GM12878 (cell line): ENCODE measurements around the gene DGKB.

ENCODE experiments used
- EZH2 ChIP-seq: IDR thresholded peaks from 2 replicates; pipeline ENCODE4 v1.6.1; 2012; ENCODE audit warnings: low read depth, mild to moderate bottlenecking, control low read depth, inconsistent platforms, low read length, borderline replicate concordance; ENCODE audit not compliant: control insufficient read depth
- HDAC2 ChIP-seq: fragments of 200-600 bp; sonication (generic); IDR thresholded peaks from 2 replicates; pipeline ENCODE4 v1.6.1; 2017
- MAX ChIP-seq: IDR thresholded peaks from 2 replicates; pipeline ENCODE4 v1.6.1; 2012; ENCODE audit warnings: low read depth, low read length, improper control_type of control experiment
- MXI1 ChIP-seq: fragments of 150-350 bp; IDR thresholded peaks from 2 replicates; pipeline ENCODE4 v1.6.1; 2011; ENCODE audit warnings: low read depth, mild to moderate bottlenecking, inconsistent platforms, low read length, improper control_type of control experiment
- NFIC ChIP-seq: IDR thresholded peaks from 2 replicates; pipeline ENCODE4 v1.6.1; 2012; ENCODE audit warnings: low read depth, mild to moderate bottlenecking, inconsistent platforms, low read length, moderate library complexity
- POLR2A ChIP-seq: IDR thresholded peaks from 2 replicates; pipeline ENCODE4 v1.6.1; 2011; ENCODE audit warnings: low read depth, mild to moderate bottlenecking, low read length
- TAF1 ChIP-seq: IDR thresholded peaks from 2 replicates; pipeline ENCODE4 v1.6.1; 2011; ENCODE audit warnings: mild to moderate bottlenecking, low read depth, low read length, borderline replicate concordance
- TCF12 ChIP-seq: IDR thresholded peaks from 2 replicates; pipeline ENCODE4 v1.6.1; 2011; ENCODE audit warnings: low read depth, mild to moderate bottlenecking, low read length
- TF ChIP-seq, protein P1 (sequence below), 3 experiments: IDR thresholded peaks in 2 of 3; conservative IDR thresholded peaks in 1 of 3; 2 replicates each; pipeline ENCODE4 v1.5.1; 2011; ENCODE audit warnings: low read depth in 3 of 3, low read length in 3 of 3, mild to moderate bottlenecking in 3 of 3, control low read depth in 2 of 3, moderate library complexity in 2 of 3, inconsistent platforms in 1 of 3, mixed read lengths in 1 of 3; ENCODE audit not compliant: control insufficient read depth in 2 of 3, insufficient read depth in 1 of 3; ENCODE audit errors: extremely low read depth in 1 of 3

GRCh38 chr7:14480281-14480680, 422.3 kb downstream of the DGKB start:
- no peak for TF ChIP-seq MAX
- TF ChIP-seq, protein P1, sequence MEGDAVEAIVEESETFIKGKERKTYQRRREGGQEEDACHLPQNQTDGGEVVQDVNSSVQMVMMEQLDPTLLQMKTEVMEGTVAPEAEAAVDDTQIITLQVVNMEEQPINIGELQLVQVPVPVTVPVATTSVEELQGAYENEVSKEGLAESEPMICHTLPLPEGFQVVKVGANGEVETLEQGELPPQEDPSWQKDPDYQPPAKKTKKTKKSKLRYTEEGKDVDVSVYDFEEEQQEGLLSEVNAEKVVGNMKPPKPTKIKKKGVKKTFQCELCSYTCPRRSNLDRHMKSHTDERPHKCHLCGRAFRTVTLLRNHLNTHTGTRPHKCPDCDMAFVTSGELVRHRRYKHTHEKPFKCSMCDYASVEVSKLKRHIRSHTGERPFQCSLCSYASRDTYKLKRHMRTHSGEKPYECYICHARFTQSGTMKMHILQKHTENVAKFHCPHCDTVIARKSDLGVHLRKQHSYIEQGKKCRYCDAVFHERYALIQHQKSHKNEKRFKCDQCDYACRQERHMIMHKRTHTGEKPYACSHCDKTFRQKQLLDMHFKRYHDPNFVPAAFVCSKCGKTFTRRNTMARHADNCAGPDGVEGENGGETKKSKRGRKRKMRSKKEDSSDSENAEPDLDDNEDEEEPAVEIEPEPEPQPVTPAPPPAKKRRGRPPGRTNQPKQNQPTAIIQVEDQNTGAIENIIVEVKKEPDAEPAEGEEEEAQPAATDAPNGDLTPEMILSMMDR (IDR thresholded peaks at IDR 0.05 in 2 of 3, conservative IDR thresholded peaks at IDR 0.05 in 1 of 3; ENCODE audit: control insufficient read depth in 2 of 3, extremely low read depth in 1 of 3, insufficient read depth in 1 of 3, low read depth in 3 of 3, low read length in 3 of 3): no peak
- no peak for TF ChIP-seq TAF1
- TF ChIP-seq EZH2: no peak
- TF ChIP-seq MXI1: no peak
- no peak for TF ChIP-seq TCF12
- TF ChIP-seq NFIC: no peak
- no peak for TF ChIP-seq POLR2A
- TF ChIP-seq HDAC2: no peak
